Stomach smooth muscle (tissue), 2 donors: Measurements from ENCODE around the gene ADAM15.

Source experiments
- H3K27ac ChIP-seq: one replicate; pipeline ENCODE4 v1.7.0; 2013; ENCODE audit warnings: mild to moderate bottlenecking, low read length, inconsistent platforms
- H3K27me3 ChIP-seq, 2 donors: one replicate each; pipeline ENCODE4 v1.7.0; 2013; ENCODE audit warnings: low read length in 2 of 2; ENCODE audit not compliant: insufficient read depth in 2 of 2, control insufficient read depth in 1 of 2
- H3K36me3 ChIP-seq, 2 donors: one replicate each; pipeline ENCODE4 v1.7.0; 2013; ENCODE audit warnings: low read length in 2 of 2; ENCODE audit not compliant: control insufficient read depth in 2 of 2, insufficient read depth in 2 of 2
- H3K4me1 ChIP-seq: one replicate; pipeline ENCODE4 v1.7.0; 2013; ENCODE audit warnings: low read length; ENCODE audit not compliant: control insufficient read depth, insufficient read depth
- H3K4me3 ChIP-seq, 2 donors: one replicate each; pipeline ENCODE4 v1.7.0; 2013; ENCODE audit warnings: low read length in 2 of 2
- H3K9ac ChIP-seq, 2 donors: one replicate each; pipeline ENCODE4 v1.7.0; 2013; ENCODE audit warnings: low read length in 2 of 2, mild to moderate bottlenecking in 1 of 2
- H3K9me3 ChIP-seq, 2 donors: one replicate each; pipeline ENCODE4 v1.7.0; 2013; ENCODE audit warnings: low read length in 2 of 2; ENCODE audit not compliant: control insufficient read depth in 2 of 2
- donor health status: healthy.
- donor health status: Pancreatic carcinoma.

ADAM15 gene

DNA sequence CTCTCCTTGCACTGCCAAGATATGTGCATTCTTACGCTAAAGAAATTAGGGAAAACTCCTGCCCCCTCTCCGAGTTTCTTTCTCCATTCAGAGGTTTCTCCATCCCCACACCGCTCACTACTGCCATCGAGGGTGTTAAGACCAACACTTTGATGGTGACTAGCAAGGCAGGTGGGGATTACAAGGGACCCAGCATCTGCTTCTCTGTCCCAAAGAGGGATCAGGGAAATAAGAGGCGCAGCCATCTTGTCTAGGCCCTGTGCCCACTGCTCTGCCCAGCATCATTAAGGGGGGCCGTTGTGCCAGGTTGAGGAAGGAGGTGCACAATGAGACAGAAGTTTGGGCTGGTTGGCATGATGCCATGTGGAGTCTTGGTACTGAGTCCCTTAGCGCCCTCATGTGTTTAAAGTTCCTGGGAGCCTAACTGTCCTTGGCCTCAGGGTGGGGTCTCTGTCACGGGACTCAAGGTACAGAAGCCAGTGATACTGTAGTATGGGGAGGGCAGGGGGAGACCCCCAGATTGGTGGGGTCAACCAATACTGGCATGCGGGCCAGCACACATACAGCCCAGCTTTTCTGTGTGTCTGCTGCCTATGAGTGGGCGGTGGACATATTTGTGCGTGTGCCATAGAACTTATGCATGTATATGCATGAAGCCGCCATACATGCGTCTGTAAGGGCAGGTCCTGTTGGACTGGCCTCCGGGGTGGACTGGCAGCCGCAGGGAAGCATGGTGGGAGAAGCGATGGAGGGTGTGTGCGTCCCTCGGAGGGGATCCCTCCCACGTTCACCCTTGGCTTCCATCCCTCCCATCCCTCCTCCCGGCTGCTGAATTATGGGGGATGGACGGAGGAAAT lies 33.0 kb downstream of the ADAM15 start:
- H3K27ac ChIP-seq, result no peak overlapping the region
- no peaks in the 10 kb centered on the region for H3K9me3 ChIP-seq
- peak overlapping the region in 1 of 2 donors; percentile 36 for H3K9ac ChIP-seq
- H3K4me1 ChIP-seq, result peaks cover 55% of the 10 kb centered on the region
- no peaks in the 10 kb centered on the region for H3K36me3 ChIP-seq
- H3K4me3 ChIP-seq, result peak overlapping the region; percentile 38 to 85
- peaks cover 48 to 55% of the 10 kb centered on the region in 2 donors for H3K27me3 ChIP-seq

DNA sequence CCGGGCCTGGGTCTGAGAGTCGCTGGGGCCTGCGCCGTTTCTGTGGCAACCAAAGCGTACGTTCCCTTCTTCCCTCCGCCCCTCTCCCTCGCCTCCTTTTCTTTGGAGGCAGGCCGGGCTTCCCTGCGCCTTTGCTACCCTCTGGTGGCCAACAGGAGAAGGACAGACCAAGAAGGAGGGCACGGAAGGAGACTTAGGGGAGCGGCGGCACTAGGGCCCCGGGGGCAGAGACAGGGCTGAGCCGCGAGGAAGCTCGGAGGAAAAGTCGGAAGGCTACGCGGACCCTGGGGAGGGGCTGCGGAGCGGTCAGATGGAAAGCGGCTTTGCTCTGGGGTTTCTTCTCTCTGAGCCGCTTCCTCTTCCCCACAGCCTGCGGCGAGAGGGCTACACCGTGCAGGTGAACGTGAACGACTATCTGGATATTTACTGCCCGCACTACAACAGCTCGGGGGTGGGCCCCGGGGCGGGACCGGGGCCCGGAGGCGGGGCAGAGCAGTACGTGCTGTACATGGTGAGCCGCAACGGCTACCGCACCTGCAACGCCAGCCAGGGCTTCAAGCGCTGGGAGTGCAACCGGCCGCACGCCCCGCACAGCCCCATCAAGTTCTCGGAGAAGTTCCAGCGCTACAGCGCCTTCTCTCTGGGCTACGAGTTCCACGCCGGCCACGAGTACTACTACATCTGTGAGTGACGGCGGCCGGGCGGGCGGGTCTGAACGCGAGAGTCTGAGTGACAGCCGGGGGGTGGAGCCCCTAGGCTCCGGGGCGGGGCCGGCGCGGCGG lies 33.8 kb downstream of the ADAM15 start:
- Histone ChIP-seq H3K4me3 (peak overlapping the region; percentile 73 to 85), H3K27me3 (peaks cover 41 to 46% of the 10 kb centered on the region in 2 donors), H3K27ac (peak overlapping the region; percentile 64), H3K9ac (peak overlapping the region; percentile 36 to 56), H3K9me3 (no peaks in the 10 kb centered on the region), H3K36me3 (no peaks in the 10 kb centered on the region), H3K4me1 (peaks cover 47% of the 10 kb centered on the region)

- Histone ChIP-seq H3K27me3 (peaks cover 35 to 39% of the 10 kb centered on the region in 2 donors), H3K36me3 (no peaks in the 10 kb centered on the region), H3K4me3 (peak overlapping the region; percentile 73 to 85), H3K9ac (peak overlapping the region; percentile 56 to 60), H3K4me1 (peaks cover 40% of the 10 kb centered on the region), H3K9me3 (no peaks in the 10 kb centered on the region), H3K27ac (peak overlapping the region; percentile 64)
These were observed 34.5 kb downstream of the ADAM15 start for GRCh38 chr1:155085504-155086127.

- no peaks in the 10 kb centered on the region for H3K9me3 ChIP-seq
- no peak overlapping the region for H3K9ac ChIP-seq
- peaks cover 37% of the 10 kb centered on the region for H3K4me1 ChIP-seq
- H3K36me3 ChIP-seq, result no peaks in the 10 kb centered on the region
- no peak overlapping the region for H3K27ac ChIP-seq
- H3K27me3 ChIP-seq, result peaks cover 29 to 33% of the 10 kb centered on the region in 2 donors
- peak overlapping the region in 1 of 2 donors; percentile 85 for H3K4me3 ChIP-seq
These were observed 35.1 kb downstream of the ADAM15 start for GRCh38 chr1:155086128-155086741.

GRCh38 chr1:155086856-155087535 lies 35.9 kb downstream of the ADAM15 start:
- Histone ChIP-seq H3K27me3 (peaks cover 23 to 26% of the 10 kb centered on the region in 2 donors), H3K9me3 (no peaks in the 10 kb centered on the region), H3K4me3 (no peak overlapping the region), H3K4me1 (peaks cover 36% of the 10 kb centered on the region), H3K9ac (no peak overlapping the region), H3K27ac (no peak overlapping the region), H3K36me3 (no peaks in the 10 kb centered on the region)

- Histone ChIP-seq H3K9ac (peak overlapping the region; percentile 29 to 59), H3K27ac (no peak overlapping the region), H3K4me3 (peak overlapping the region; percentile 35 to 40)
These were observed 40.2 kb downstream of the ADAM15 start for GRCh38 chr1:155091071-155092051.

DNA sequence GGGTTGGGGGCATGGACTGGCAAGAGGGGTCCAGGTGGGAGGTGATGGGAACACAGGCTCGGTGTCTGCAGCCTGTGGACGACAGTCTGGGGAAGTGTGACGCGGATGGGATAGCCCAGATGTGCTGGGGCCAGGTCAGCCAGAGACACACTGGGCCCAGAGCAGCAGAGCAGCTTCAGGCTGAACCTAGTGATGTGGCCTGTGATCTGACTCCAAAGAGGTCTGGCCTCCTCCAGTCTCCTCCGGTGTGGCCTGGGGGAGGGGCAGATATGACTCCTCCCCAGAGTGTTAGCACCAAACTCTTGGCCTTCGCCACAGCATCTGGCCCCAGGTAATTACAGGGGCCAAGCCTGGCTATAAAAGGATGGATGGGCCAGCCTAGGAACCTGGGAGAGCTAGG lies 41.0 kb downstream of the ADAM15 start:
- Histone ChIP-seq H3K4me1 (peaks cover 23% of the 10 kb centered on the region), H3K27ac (no peak overlapping the region), H3K9ac (no peak overlapping the region), H3K4me3 (no peak overlapping the region), H3K9me3 (no peaks in the 10 kb centered on the region), H3K27me3 (no peaks in the 10 kb centered on the region), H3K36me3 (no peaks in the 10 kb centered on the region)

More at GRCh38 chr1:155091071-155092051, 40.2 kb downstream of the ADAM15 start:
- no peaks in the 10 kb centered on the region for H3K9me3 ChIP-seq
- peaks cover 26% of the 10 kb centered on the region for H3K4me1 ChIP-seq
- H3K27me3 ChIP-seq, result no peaks in the 10 kb centered on the region
- no peaks in the 10 kb centered on the region for H3K36me3 ChIP-seq

DNA sequence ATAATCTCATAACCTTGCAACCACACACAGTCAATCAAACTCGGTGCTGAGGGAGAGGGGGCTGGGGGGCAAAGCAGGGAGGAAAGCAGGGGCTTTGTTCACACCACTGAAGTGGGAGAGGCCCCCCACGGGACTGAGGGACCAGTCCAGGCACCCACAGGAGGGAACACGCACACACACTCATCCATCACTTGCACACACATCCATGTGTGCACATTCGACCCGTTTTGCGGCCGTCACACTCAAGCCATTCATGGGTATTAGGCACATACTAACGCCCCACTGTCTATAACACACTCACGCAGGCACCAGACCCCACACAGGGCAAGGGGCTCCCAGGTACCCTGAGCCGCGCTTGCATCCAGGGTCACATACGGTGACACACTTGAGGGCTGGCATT lies 41.5 kb downstream of the ADAM15 start:
- Histone ChIP-seq H3K4me1 (peaks cover 23% of the 10 kb centered on the region), H3K9ac (no peak overlapping the region), H3K9me3 (no peaks in the 10 kb centered on the region), H3K27ac (peak overlapping the region; percentile 62), H3K4me3 (no peak overlapping the region), H3K36me3 (no peaks in the 10 kb centered on the region), H3K27me3 (no peaks in the 10 kb centered on the region)

- no peaks in the 10 kb centered on the region for H3K36me3 ChIP-seq
- H3K27ac ChIP-seq, result peak overlapping the region; percentile 62
- H3K27me3 ChIP-seq, result no peaks in the 10 kb centered on the region
- H3K9me3 ChIP-seq, result no peaks in the 10 kb centered on the region
- H3K4me1 ChIP-seq, result peaks cover 23% of the 10 kb centered on the region
- peak overlapping the region; percentile 36 to 54 for H3K4me3 ChIP-seq
- peak overlapping the region; percentile 14 to 36 for H3K9ac ChIP-seq
These were observed 43.0 kb downstream of the ADAM15 start for GRCh38 chr1:155093911-155094621.
